Neural crest cell (in vitro differentiated cells): ENCODE results near the gene EFCAB9. TPM values are rescaled to one million over a fixed set of nuclear protein-coding genes. Genes with fewer than 3 reads are reported as not detected.
A peak's percentile ranks its signal among the peaks of the same experiment; 100 is the strongest.
"Not testable (repeated sequence)": the region's sequence is repeated elsewhere in the genome, so short reads cannot be mapped to it uniquely, and the experiment has no call there.

Experiments used
- DNase-seq: peaks from one replicate; pipeline ENCODE4 v3.0.0; 2021; ENCODE audit warnings: low read depth, mixed read lengths, low spot score
- H3K27ac Mint-ChIP-seq: one replicate; pipeline ENCODE4 v1.8.0; 2021; ENCODE audit warnings: mild to moderate bottlenecking, mixed read lengths; ENCODE audit not compliant: unreplicated experiment
- H3K27me3 Mint-ChIP-seq: 2 replicates; pipeline ENCODE4 v1.8.0; 2021; ENCODE audit warnings: low read depth, mild to moderate bottlenecking, mixed read lengths
- H3K36me3 Mint-ChIP-seq: 2 replicates; pipeline ENCODE4 v1.8.0; 2021; ENCODE audit warnings: low read depth, mild to moderate bottlenecking, mixed read lengths
- H3K4me1 Mint-ChIP-seq: 2 replicates; pipeline ENCODE4 v1.8.0; 2021; ENCODE audit warnings: mixed read lengths
- H3K4me3 Mint-ChIP-seq: one replicate; pipeline ENCODE4 v1.8.0; 2021; ENCODE audit warnings: mild to moderate bottlenecking, mixed read lengths
- H3K9me3 Mint-ChIP-seq: 2 replicates; pipeline ENCODE4 v1.8.0; 2021; ENCODE audit warnings: mixed read lengths
- CTCF ChIP-seq: fragments of 200-600 bp; sonication (generic); conservative IDR thresholded peaks from 2 replicates; pipeline ENCODE4 v1.5.0; 2021; ENCODE audit warnings: antibody characterized with exemption, mild to moderate bottlenecking
- total RNA-seq: library from RNA; stranded (reverse); gene quantifications from 2 replicates; pipeline ENCODE4 v1.2.1, GENCODE V29; 2021

EFCAB9 gene
- total RNA-seq, 1 donor from 2014 or later: 0.37 TPM

- TF ChIP-seq CTCF: no peak
- Mint-ChIP-seq H3K27me3 (no peaks in the 10 kb centered on the region), H3K36me3 (no peaks in the 10 kb centered on the region), H3K9me3 (no peaks in the 10 kb centered on the region), H3K4me1 (peaks cover 49% of the 10 kb centered on the region), H3K27ac (peak overlapping the region; percentile 84), H3K4me3 (peak overlapping the region; percentile 23)
- no peak for DNase-seq
These were observed 46.1 kb upstream of the EFCAB9 start for GRCh38 chr5:172147857-172148256.

GRCh38 chr5:172148381-172148780, 45.6 kb upstream of the EFCAB9 start:
- Mint-ChIP-seq H3K4me3 (no peak overlapping the region), H3K27ac (peak overlapping the region; percentile 84), H3K27me3 (no peaks in the 10 kb centered on the region), H3K36me3 (peaks cover 2% of the 10 kb centered on the region), H3K9me3 (no peaks in the 10 kb centered on the region), H3K4me1 (peaks cover 48% of the 10 kb centered on the region)
- no peak for DNase-seq
- TF ChIP-seq CTCF: no peak

- Mint-ChIP-seq H3K27ac (peak overlapping the region; percentile 40), H3K4me3 (no peak overlapping the region), H3K9me3 (no peaks in the 10 kb centered on the region), H3K27me3 (no peaks in the 10 kb centered on the region), H3K36me3 (peaks cover 2% of the 10 kb centered on the region), H3K4me1 (peaks cover 41% of the 10 kb centered on the region)
- DNase-seq: no peak
- TF ChIP-seq CTCF: no peak
These were observed 44.9 kb upstream of the EFCAB9 start for GRCh38 chr5:172149073-172149472.

- peak overlapping the region; percentile 40 for H3K27ac Mint-ChIP-seq
These were observed 44.5 kb upstream of the EFCAB9 start for GRCh38 chr5:172149481-172149880.

GRCh38 chr5:172150514-172151425, 43.2 kb upstream of the EFCAB9 start:
- peaks cover 25% of the 10 kb centered on the region for H3K4me1 Mint-ChIP-seq
- no peaks in the 10 kb centered on the region for H3K9me3 Mint-ChIP-seq
- TF ChIP-seq CTCF: no peak
- peaks cover 2% of the 10 kb centered on the region for H3K36me3 Mint-ChIP-seq
- no peaks in the 10 kb centered on the region for H3K27me3 Mint-ChIP-seq
- peak overlapping the region; percentile 96 for H3K27ac Mint-ChIP-seq
- H3K4me3 Mint-ChIP-seq: no peak overlapping the region
- no peak for DNase-seq

More at GRCh38 chr5:172149481-172149880, 44.5 kb upstream of the EFCAB9 start:
- not testable (repeated sequence) for H3K4me3 Mint-ChIP-seq, H3K27me3 Mint-ChIP-seq, H3K9me3 Mint-ChIP-seq, H3K36me3 Mint-ChIP-seq, DNase-seq
- peaks cover 37% of the 10 kb centered on the region for H3K4me1 Mint-ChIP-seq

GRCh38 chr5:172151661-172152210, 42.2 kb upstream of the EFCAB9 start:
- Mint-ChIP-seq H3K4me3 (no peak overlapping the region), H3K4me1 (peaks cover 19% of the 10 kb centered on the region), H3K36me3 (peaks cover 2% of the 10 kb centered on the region), H3K27me3 (no peaks in the 10 kb centered on the region), H3K9me3 (no peaks in the 10 kb centered on the region), H3K27ac (peak overlapping the region; percentile 21)
- TF ChIP-seq CTCF: no peak
- DNase-seq: no peak
